WTC11 (cell line): ENCODE measurements around the gene SMIM38.

Source experiments
- CREB1 ChIP-seq: sonication (generic); formaldehyde crosslinking; IDR thresholded peaks from 2 replicates; pipeline ENCODE4 v1.8.0; 2023; ENCODE audit warnings: mild to moderate bottlenecking, missing genetic modification reagents
- CTCF ChIP-seq: fragments of 200-600 bp; IDR thresholded peaks from 2 replicates; pipeline ENCODE4 v1.8.0; 2022; ENCODE audit warnings: antibody characterized with exemption
- ELF4 ChIP-seq: sonication (generic); formaldehyde crosslinking; IDR thresholded peaks from 2 replicates; pipeline ENCODE4 v1.8.1; 2022; ENCODE audit warnings: low read depth, mild to moderate bottlenecking, moderate library complexity, missing genetic modification reagents
- ESRRA ChIP-seq: sonication (generic); formaldehyde crosslinking; IDR thresholded peaks from 2 replicates; pipeline ENCODE4 v1.8.1; 2022; ENCODE audit warnings: mild to moderate bottlenecking, missing genetic modification reagents, borderline replicate concordance
- GABPB1 ChIP-seq: sonication (generic); formaldehyde crosslinking; IDR thresholded peaks from 2 replicates; pipeline ENCODE4 v1.8.1; 2023; ENCODE audit warnings: mild to moderate bottlenecking, missing genetic modification reagents
- JUN ChIP-seq: sonication (generic); formaldehyde crosslinking; IDR thresholded peaks from 2 replicates; pipeline ENCODE4 v1.8.0; 2023; ENCODE audit warnings: mild to moderate bottlenecking, missing genetic modification reagents
- NR3C1 ChIP-seq: sonication (generic); formaldehyde crosslinking; conservative IDR thresholded peaks from 2 replicates; pipeline ENCODE4 v1.8.1; 2023; ENCODE audit warnings: low read depth, mild to moderate bottlenecking, missing genetic modification reagents
- TEAD4 ChIP-seq: sonication (generic); formaldehyde crosslinking; IDR thresholded peaks from 2 replicates; pipeline ENCODE4 v1.8.0; 2022; ENCODE audit warnings: mild to moderate bottlenecking, missing genetic modification reagents
- ZNF121 ChIP-seq: sonication (generic); formaldehyde crosslinking; IDR thresholded peaks from 2 replicates; pipeline ENCODE4 v1.8.0; 2023; ENCODE audit warnings: missing genetic modification reagents
- ZSCAN18 ChIP-seq: fragments of 250-450 bp; sonication (Bioruptor Pico); IDR thresholded peaks from 2 replicates; pipeline ENCODE4 v2.1.2; 2022; ENCODE audit warnings: mild to moderate bottlenecking, moderate library complexity

- TF ChIP-seq CTCF (no peak), JUN (CRISPR knock-in tag) (no peak), ZNF121 (CRISPR knock-in tag) (no peak), ESRRA (CRISPR knock-in tag) (no peak), ELF4 (CRISPR knock-in tag) (no peak), GABPB1 (CRISPR knock-in tag) (no peak), CREB1 (CRISPR knock-in tag) (no peak), ZSCAN18 (CRISPR knock-in tag) (no peak), TEAD4 (CRISPR knock-in tag) (no peak), NR3C1 (no peak)
Measured at GRCh38 chr11:69134957-69135356, 20.8 kb upstream of the SMIM38 start.
